ENCODE measurements around the gene THUMPD2.

DNA sequence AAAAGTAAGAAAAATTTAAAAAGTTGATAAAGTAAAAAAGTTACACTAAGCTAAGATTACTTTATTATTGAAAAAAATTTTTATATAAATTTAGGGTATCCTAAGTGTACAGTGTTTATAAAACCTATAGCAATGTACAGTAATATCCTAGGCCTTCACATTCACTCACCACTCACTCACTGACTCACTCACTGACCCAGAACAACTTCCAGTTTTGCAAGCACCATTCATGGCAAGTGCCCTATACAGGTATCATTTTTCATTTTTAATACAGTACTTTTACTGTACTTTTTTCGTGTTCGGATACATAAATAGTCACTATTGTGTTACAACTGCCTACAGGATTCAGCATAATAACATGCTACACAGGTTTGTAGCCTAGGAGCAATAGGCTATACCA is 8.9 kb upstream of the THUMPD2 start:
- TF ChIP-seq, protein P1, sequence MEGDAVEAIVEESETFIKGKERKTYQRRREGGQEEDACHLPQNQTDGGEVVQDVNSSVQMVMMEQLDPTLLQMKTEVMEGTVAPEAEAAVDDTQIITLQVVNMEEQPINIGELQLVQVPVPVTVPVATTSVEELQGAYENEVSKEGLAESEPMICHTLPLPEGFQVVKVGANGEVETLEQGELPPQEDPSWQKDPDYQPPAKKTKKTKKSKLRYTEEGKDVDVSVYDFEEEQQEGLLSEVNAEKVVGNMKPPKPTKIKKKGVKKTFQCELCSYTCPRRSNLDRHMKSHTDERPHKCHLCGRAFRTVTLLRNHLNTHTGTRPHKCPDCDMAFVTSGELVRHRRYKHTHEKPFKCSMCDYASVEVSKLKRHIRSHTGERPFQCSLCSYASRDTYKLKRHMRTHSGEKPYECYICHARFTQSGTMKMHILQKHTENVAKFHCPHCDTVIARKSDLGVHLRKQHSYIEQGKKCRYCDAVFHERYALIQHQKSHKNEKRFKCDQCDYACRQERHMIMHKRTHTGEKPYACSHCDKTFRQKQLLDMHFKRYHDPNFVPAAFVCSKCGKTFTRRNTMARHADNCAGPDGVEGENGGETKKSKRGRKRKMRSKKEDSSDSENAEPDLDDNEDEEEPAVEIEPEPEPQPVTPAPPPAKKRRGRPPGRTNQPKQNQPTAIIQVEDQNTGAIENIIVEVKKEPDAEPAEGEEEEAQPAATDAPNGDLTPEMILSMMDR (IDR thresholded peaks at IDR 0.05) = no peak
- TF ChIP-seq POLR2A (IDR thresholded peaks at IDR 0.05) = no peak

Measured in body of pancreas (tissue), 4 donors.